Hepatocyte (in vitro differentiated cells): Measurements from ENCODE around the gene TACC3. TPM values are rescaled to one million over a fixed set of nuclear protein-coding genes. Genes with fewer than 3 reads are reported as not detected.

Experiments
- DNase-seq: peaks from one replicate; pipeline ENCODE4 v3.0.0-alpha.2; 2016; ENCODE audit warnings: low spot score
- H2AFZ ChIP-seq: fragments of 200-600 bp; sonication (generic); 2 replicates; pipeline ENCODE4 v1.6.0; 2016; ENCODE audit warnings: antibody characterized with exemption, mild to moderate bottlenecking
- H3K27ac ChIP-seq: fragments of 200-600 bp; sonication (generic); 2 replicates; pipeline ENCODE4 v1.5.1; 2016; ENCODE audit warnings: mild to moderate bottlenecking
- H3K27me3 ChIP-seq: fragments of 200-600 bp; sonication (generic); 2 replicates; pipeline ENCODE4 v1.6.1; 2016
- H3K36me3 ChIP-seq: fragments of 200-600 bp; sonication (generic); replicated peaks from 2 replicates; pipeline ENCODE4 v1.5.1; 2016; ENCODE audit warnings: low read depth; ENCODE audit not compliant: insufficient read depth
- H3K4me1 ChIP-seq: fragments of 200-600 bp; sonication (generic); 2 replicates; pipeline ENCODE4 v1.5.1; 2016; ENCODE audit warnings: mild to moderate bottlenecking, moderate library complexity; ENCODE audit not compliant: insufficient read depth
- H3K4me2 ChIP-seq: fragments of 200-600 bp; sonication (generic); 2 replicates; pipeline ENCODE4 v1.6.0; 2016
- H3K4me3 ChIP-seq: fragments of 200-600 bp; sonication (generic); 2 replicates; pipeline ENCODE4 v1.5.1; 2016; ENCODE audit warnings: mild to moderate bottlenecking
- H3K79me2 ChIP-seq: fragments of 200-600 bp; sonication (generic); 2 replicates; pipeline ENCODE4 v1.6.0; 2017; ENCODE audit warnings: mild to moderate bottlenecking
- H3K9me2 ChIP-seq: fragments of 200-600 bp; sonication (generic); replicated peaks from 2 replicates; pipeline ENCODE4 v1.6.0; 2017; ENCODE audit warnings: mild to moderate bottlenecking; ENCODE audit not compliant: insufficient read depth
- H3K9me3 ChIP-seq: fragments of 200-600 bp; sonication (generic); 2 replicates; pipeline ENCODE4 v1.5.1; 2016; ENCODE audit warnings: low read depth, mild to moderate bottlenecking
- H4K20me1 ChIP-seq: fragments of 200-600 bp; sonication (generic); 2 replicates; pipeline ENCODE4 v1.6.0; 2016; ENCODE audit warnings: mild to moderate bottlenecking; ENCODE audit not compliant: insufficient read depth, poor library complexity, severe bottlenecking
- CTCF ChIP-seq: fragments of 200-600 bp; sonication (generic); IDR thresholded peaks from 2 replicates; pipeline ENCODE4 v1.5.1; 2016; ENCODE audit warnings: antibody characterized with exemption, mild to moderate bottlenecking; ENCODE audit not compliant: poor library complexity
- EZH2 ChIP-seq: fragments of 200-600 bp; sonication (generic); IDR thresholded peaks from 2 replicates; pipeline ENCODE4 v1.6.1; 2016; ENCODE audit warnings: antibody characterized with exemption, mild to moderate bottlenecking, borderline replicate concordance
- EZH2phosphoT487 ChIP-seq: fragments of 200-600 bp; sonication (generic); IDR thresholded peaks from one replicate; pipeline ENCODE4 v1.6.1; 2018; ENCODE audit warnings: antibody characterized with exemption, mild to moderate bottlenecking, low read depth, moderate library complexity; ENCODE audit not compliant: unreplicated experiment, severe bottlenecking
- WGBS: methylation state at CpG from one replicate; pipeline ENCODE4 v1.1.6; 2016; ENCODE audit warnings: low lambda C conversion rate; ENCODE audit errors: missing lambda C conversion rate; 5-methylcytosine and 5-hydroxymethylcytosine counted together
- polyA plus RNA-seq: library from polyadenylated mRNA; unstranded; fragments of >200 nt; fragmentation: Nextera tagmentation; extraction: Ambion mirVana; gene quantifications from 2 replicates; pipeline ENCODE4 v1.2.1, GENCODE V29; 2016
- total RNA-seq: library from RNA; depleted of rRNA; stranded (reverse); fragments of >200 nt; gene quantifications from 2 replicates; pipeline ENCODE4 v1.2.3, GENCODE V29; 2014

The TACC3 gene
- total and polyA plus RNA-seq, 2 experiments from 2014 or later = 9.3 to 14.8 TPM

GRCh38 chr4:1686440-1687036, 34.8 kb upstream of the TACC3 start:
- Histone ChIP-seq H3K9me3 (no peaks in the 10 kb centered on the region), H3K79me2 (no peaks in the 10 kb centered on the region), H3K36me3 (no peaks in the 10 kb centered on the region), H3K4me2 (no peak overlapping the region), H3K4me3 (no peak overlapping the region), H3K27me3 (no peaks in the 10 kb centered on the region), H3K27ac (no peak overlapping the region), H2AFZ (no peak overlapping the region), H4K20me1 (no peaks in the 10 kb centered on the region), H3K9me2 (no peaks in the 10 kb centered on the region), H3K4me1 (no peaks in the 10 kb centered on the region)
- 66% methylated on average over 7 of the region's 7 CpGs for WGBS
- TF ChIP-seq CTCF (no peak), EZH2 (no peak), EZH2phosphoT487 (no peak)
- DNase-seq = no peak

- H3K4me3 ChIP-seq = no peak overlapping the region
- no peak for DNase-seq
- no peaks in the 10 kb centered on the region for H3K27me3 ChIP-seq
- H3K4me2 ChIP-seq = no peak overlapping the region
- no peaks in the 10 kb centered on the region for H4K20me1 ChIP-seq
- no peaks in the 10 kb centered on the region for H3K36me3 ChIP-seq
- WGBS = 99% methylated on average over 3 of the region's 3 CpGs
- no peak overlapping the region for H2AFZ ChIP-seq
- no peaks in the 10 kb centered on the region for H3K79me2 ChIP-seq
- H3K4me1 ChIP-seq = no peaks in the 10 kb centered on the region
- no peak for TF ChIP-seq EZH2phosphoT487
- no peak for TF ChIP-seq EZH2
- TF ChIP-seq CTCF = no peak
- H3K9me2 ChIP-seq = no peaks in the 10 kb centered on the region
- no peak overlapping the region for H3K27ac ChIP-seq
- H3K9me3 ChIP-seq = no peaks in the 10 kb centered on the region
Measured at GRCh38 chr4:1690698-1691097, 30.6 kb upstream of the TACC3 start.

GRCh38 chr4:1691737-1692373, 29.5 kb upstream of the TACC3 start:
- H3K4me1 ChIP-seq = no peaks in the 10 kb centered on the region
- WGBS = 94% methylated on average over 9 of the region's 9 CpGs
- H3K79me2 ChIP-seq = no peaks in the 10 kb centered on the region
- no peaks in the 10 kb centered on the region for H3K36me3 ChIP-seq
- H4K20me1 ChIP-seq = no peaks in the 10 kb centered on the region
- DNase-seq = no peak
- TF ChIP-seq EZH2 (no peak), CTCF (no peak), EZH2phosphoT487 (no peak)
- H3K9me2 ChIP-seq = no peaks in the 10 kb centered on the region
- no peak overlapping the region for H3K4me2 ChIP-seq
- no peaks in the 10 kb centered on the region for H3K27me3 ChIP-seq
- no peaks in the 10 kb centered on the region for H3K9me3 ChIP-seq
- H3K27ac ChIP-seq = no peak overlapping the region
- H2AFZ ChIP-seq = no peak overlapping the region
- H3K4me3 ChIP-seq = no peak overlapping the region
